Caco-2 (cell line): ENCODE results near the gene CRTAC1. TPM values are rescaled to one million over a fixed set of nuclear protein-coding genes. Genes with fewer than 3 reads are reported as not detected.

Source experiments
- BruUV-seq: library from RNA; stranded (reverse); fragments of 400-500 nt; replicated peaks from 2 replicates; lab custom pipeline; 2021; lab: Mats Ljungman, UMichigan
- CTCF ChIA-PET: fragments of 300-600 bp; sonication (Branson Sonifier 250); formaldehyde crosslinking; loops from one replicate; lab custom pipeline; 2022; ENCODE audit warnings: antibody characterized with exemption; lab: Charles Lee
- POLR2A ChIA-PET: fragments of 300-600 bp; sonication (Branson Sonifier 250); formaldehyde crosslinking; loops from one replicate; lab custom pipeline; 2022; ENCODE audit warnings: antibody characterized with exemption; lab: Charles Lee
- DNase-seq, 2 experiments: peaks; one replicate each; pipeline versions ENCODE4 v3.0.0 to v3.0.0-alpha.2; 2020 to 2022
- H3K27me3 ChIP-seq: replicated peaks from 2 replicates; pipeline ENCODE4 v1.6.0; 2011; ENCODE audit warnings: low read length; ENCODE audit not compliant: control insufficient read depth, insufficient read depth
- H3K36me3 ChIP-seq: 2 replicates; pipeline ENCODE4 v1.5.1; 2011; ENCODE audit warnings: low read length; ENCODE audit not compliant: control insufficient read depth, insufficient read depth
- H3K4me1 ChIP-seq: fragments of 250-450 bp; sonication (Bioruptor Pico); 2 replicates; pipeline ENCODE4 v1.5.1; 2020; ENCODE audit warnings: mild to moderate bottlenecking
- H3K4me3 ChIP-seq: 2 replicates; pipeline ENCODE4 v1.5.1; 2011; ENCODE audit warnings: low read depth, mild to moderate bottlenecking, control low read depth, low read length
- H3K9me3 ChIP-seq: fragments of 250-450 bp; sonication (Bioruptor Pico); 2 replicates; pipeline ENCODE4 v1.5.1; 2020; ENCODE audit warnings: mild to moderate bottlenecking, moderate library complexity
- H3K27ac Mint-ChIP-seq: one replicate; pipeline ENCODE4 v1.8.0; 2022; ENCODE audit warnings: mixed read lengths; ENCODE audit not compliant: unreplicated experiment
- H3K27me3 Mint-ChIP-seq: one replicate; pipeline ENCODE4 v1.8.0; 2022; ENCODE audit warnings: mixed read lengths; ENCODE audit not compliant: insufficient read depth, unreplicated experiment
- H3K36me3 Mint-ChIP-seq: one replicate; pipeline ENCODE4 v1.8.0; 2022; ENCODE audit warnings: mild to moderate bottlenecking, mixed read lengths; ENCODE audit not compliant: insufficient read depth, unreplicated experiment
- H3K4me1 Mint-ChIP-seq: one replicate; pipeline ENCODE4 v1.8.0; 2022; ENCODE audit warnings: low read depth, mixed read lengths; ENCODE audit not compliant: unreplicated experiment
- H3K4me3 Mint-ChIP-seq: one replicate; pipeline ENCODE4 v1.8.0; 2022; ENCODE audit warnings: mild to moderate bottlenecking, moderate library complexity, mixed read lengths; ENCODE audit not compliant: unreplicated experiment
- H3K9me3 Mint-ChIP-seq: one replicate; pipeline ENCODE4 v1.8.0; 2022; ENCODE audit warnings: mixed read lengths; ENCODE audit not compliant: unreplicated experiment
- CTCF ChIP-seq, 2 experiments: fragments of 200-600 bp in 1 of 2; IDR thresholded peaks; 1 replicate in 1 of 2; 2 replicates in 1 of 2; pipeline versions ENCODE4 v1.5.1 to v1.8.0; 2011 to 2022; ENCODE audit warnings: antibody characterized with exemption in 1 of 2, control low read depth in 1 of 2, inconsistent platforms in 1 of 2, low read depth in 1 of 2, low read length in 1 of 2, mild to moderate bottlenecking in 1 of 2, moderate library complexity in 1 of 2; ENCODE audit not compliant: insufficient read depth in 1 of 2, severe bottlenecking in 1 of 2, unreplicated experiment in 1 of 2
- intact Hi-C: fragments of 100-400 bp; cut with micrococcal nuclease; formaldehyde crosslinking; loops from one replicate; pipeline ENCODE4 v1.10.0; 2022; ENCODE audit not compliant: unreplicated experiment
- total RNA-seq: library from RNA; stranded (reverse); gene quantifications from 2 replicates; pipeline ENCODE4 v1.2.3, GENCODE V29; 2022

The CRTAC1 gene
- total RNA-seq, 1 experiment from 2014 or later, result not detected

GRCh38 chr10:98010939-98011685 is 19.3 kb downstream of the CRTAC1 start:
- Histone ChIP-seq H3K4me3 (no peak overlapping the region), H3K27me3 (peaks cover 1% of the 10 kb centered on the region; the same call in 1 of the 2 replicates), H3K4me1 (no peaks in the 10 kb centered on the region), H3K9me3 (no peaks in the 10 kb centered on the region), H3K36me3 (no peaks in the 10 kb centered on the region)
- no peaks in the 10 kb centered on the region for H3K9me3 Mint-ChIP-seq
- no TSS peak for BruUV-seq
- H3K4me1 Mint-ChIP-seq, result no peaks in the 10 kb centered on the region
- intact Hi-C loops, result no loop called here
- H3K27ac Mint-ChIP-seq, result no peak overlapping the region
- no peak for TF ChIP-seq CTCF (IDR thresholded peaks at IDR 0.05; ENCODE audit: insufficient read depth in 1 of 2, low read depth in 1 of 2, low read length in 1 of 2, severe bottlenecking in 1 of 2, unreplicated experiment in 1 of 2)
- CTCF ChIA-PET, result no interaction called here
- H3K27me3 Mint-ChIP-seq, result peaks cover 22% of the 10 kb centered on the region
- DNase-seq, result no peak
- no peaks in the 10 kb centered on the region for H3K36me3 Mint-ChIP-seq
- no peak overlapping the region for H3K4me3 Mint-ChIP-seq
- POLR2A ChIA-PET, result no interaction called here

GRCh38 chr10:98006266-98006665 is 24.2 kb downstream of the CRTAC1 start:
- DNase-seq, result no peak
- H3K27me3 ChIP-seq, result peaks cover 1% of the 10 kb centered on the region; the same call in 1 of the 2 replicates
- intact Hi-C loops, result no loop called here
- no peaks in the 10 kb centered on the region for H3K9me3 ChIP-seq
- ChIA-PET POLR2A (no interaction called here), CTCF (no interaction called here)
- no peaks in the 10 kb centered on the region for H3K4me1 ChIP-seq
- no peak overlapping the region for H3K4me3 Mint-ChIP-seq
- no TSS peak for BruUV-seq
- H3K27ac Mint-ChIP-seq, result no peak overlapping the region
- H3K9me3 Mint-ChIP-seq, result no peaks in the 10 kb centered on the region
- no peaks in the 10 kb centered on the region for H3K4me1 Mint-ChIP-seq
- H3K36me3 Mint-ChIP-seq, result no peaks in the 10 kb centered on the region
- H3K4me3 ChIP-seq, result no peak overlapping the region
- TF ChIP-seq CTCF (IDR thresholded peaks at IDR 0.05; ENCODE audit: insufficient read depth in 1 of 2, low read depth in 1 of 2, low read length in 1 of 2, severe bottlenecking in 1 of 2, unreplicated experiment in 1 of 2), result no peak
- peaks cover 15% of the 10 kb centered on the region for H3K27me3 Mint-ChIP-seq
- H3K36me3 ChIP-seq, result no peaks in the 10 kb centered on the region

GRCh38 chr10:98001736-98002135 is 28.7 kb downstream of the CRTAC1 start:
- intact Hi-C loops, result no loop called here
- Mint-ChIP-seq H3K4me3 (no peak overlapping the region), H3K9me3 (peaks cover 15% of the 10 kb centered on the region), H3K36me3 (no peaks in the 10 kb centered on the region), H3K4me1 (no peaks in the 10 kb centered on the region), H3K27me3 (peaks cover 3% of the 10 kb centered on the region), H3K27ac (no peak overlapping the region)
- ChIA-PET CTCF (no interaction called here), POLR2A (no interaction called here)
- no peak for TF ChIP-seq CTCF (IDR thresholded peaks at IDR 0.05; ENCODE audit: insufficient read depth in 1 of 2, low read depth in 1 of 2, low read length in 1 of 2, severe bottlenecking in 1 of 2, unreplicated experiment in 1 of 2)
- 0 out of 2 replicates have a peak, but pooled peaks cover 4% of the 10 kb centered on the region for H3K9me3 ChIP-seq
- BruUV-seq, result no TSS peak
- H3K4me1 ChIP-seq, result no peaks in the 10 kb centered on the region
- no peaks in the 10 kb centered on the region for H3K27me3 ChIP-seq
- no peak for DNase-seq
- H3K4me3 ChIP-seq, result no peak overlapping the region
- H3K36me3 ChIP-seq, result no peaks in the 10 kb centered on the region
